Stimulated activated CD4-positive, alpha-beta T cell treated with anti-CD3 and anti-CD28 coated beads, TNF-alpha, amount 100 ng/mL, for 4 hours (primary cell): ENCODE measurements around the gene LGR5.

Experiments used
- DNase-seq, 3 experiments: peaks; one replicate each; pipeline ENCODE4 v3.0.0-alpha.2; 2020; ENCODE audit warnings: low read depth in 3 of 3

LGR5 gene

DNA sequence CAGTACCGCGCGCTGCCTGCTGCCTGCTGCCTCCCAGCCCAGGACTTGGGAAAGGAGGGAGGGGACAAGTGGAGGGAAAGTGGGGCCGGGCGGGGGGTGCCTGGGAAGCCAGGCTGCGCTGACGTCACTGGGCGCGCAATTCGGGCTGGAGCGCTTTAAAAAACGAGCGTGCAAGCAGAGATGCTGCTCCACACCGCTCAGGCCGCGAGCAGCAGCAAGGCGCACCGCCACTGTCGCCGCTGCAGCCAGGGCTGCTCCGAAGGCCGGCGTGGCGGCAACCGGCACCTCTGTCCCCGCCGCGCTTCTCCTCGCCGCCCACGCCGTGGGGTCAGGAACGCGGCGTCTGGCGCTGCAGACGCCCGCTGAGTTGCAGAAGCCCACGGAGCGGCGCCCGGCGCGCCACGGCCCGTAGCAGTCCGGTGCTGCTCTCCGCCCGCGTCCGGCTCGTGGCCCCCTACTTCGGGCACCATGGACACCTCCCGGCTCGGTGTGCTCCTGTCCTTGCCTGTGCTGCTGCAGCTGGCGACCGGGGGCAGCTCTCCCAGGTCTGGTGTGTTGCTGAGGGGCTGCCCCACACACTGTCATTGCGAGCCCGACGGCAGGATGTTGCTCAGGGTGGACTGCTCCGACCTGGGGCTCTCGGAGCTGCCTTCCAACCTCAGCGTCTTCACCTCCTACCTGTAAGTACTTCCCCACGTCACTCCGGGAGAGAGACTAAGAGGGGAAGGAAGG lies at the start of gene LGR5:
TSS of gene LGR5 (plus strand) at position 186 of the 732 bp plus-strand sequence. CDS start at position 469, 283 bp downstream.
- no peak for DNase-seq

GRCh38 chr12:71392521-71393145 lies 47.0 kb upstream of the LGR5 start:
- DNase-seq, result no peak

- no peak for DNase-seq
Observed at GRCh38 chr12:71393625-71394024, 46.0 kb upstream of the LGR5 start.

GRCh38 chr12:71397433-71397954 lies 42.1 kb upstream of the LGR5 start:
- no peak for DNase-seq

DNA sequence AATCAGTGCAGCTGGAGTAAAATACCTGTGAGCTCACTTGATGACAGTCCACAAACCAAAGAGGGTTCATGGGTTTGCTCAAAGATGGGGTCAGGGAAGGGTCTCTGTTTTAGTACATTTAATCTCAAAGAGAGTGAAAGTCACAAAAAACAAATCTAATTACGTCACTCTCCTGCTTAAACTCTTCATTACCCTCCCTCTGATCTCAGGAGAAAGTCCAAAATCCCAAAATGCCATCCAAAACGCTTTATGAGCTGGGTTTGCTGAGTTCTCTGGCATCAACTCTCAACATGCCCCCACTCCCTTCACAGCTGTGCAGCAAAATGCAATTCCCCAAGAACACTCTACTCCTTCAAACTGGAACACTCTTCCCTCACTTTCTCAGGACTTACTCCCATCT lies 40.4 kb upstream of the LGR5 start:
- DNase-seq, result no peak

GRCh38 chr12:71400481-71400880 lies 39.1 kb upstream of the LGR5 start:
- no peak for DNase-seq

DNA sequence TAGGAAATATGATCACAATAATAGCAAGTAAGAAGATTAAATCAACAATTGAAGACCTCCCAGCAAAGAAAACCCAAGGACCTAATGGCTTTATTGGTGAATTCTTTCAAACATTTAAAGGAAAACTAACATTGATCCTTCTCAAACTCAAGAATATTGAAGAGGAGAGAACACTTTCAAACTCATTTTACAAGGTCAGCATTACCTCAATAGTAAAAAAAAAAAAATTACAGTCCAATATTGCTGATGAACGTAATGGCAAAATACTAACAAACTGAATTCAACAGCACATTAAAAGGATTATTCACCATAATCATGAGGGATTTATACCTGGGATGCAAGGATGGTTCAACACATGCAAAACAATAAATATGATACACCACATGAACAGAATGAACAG lies 33.7 kb upstream of the LGR5 start:
- DNase-seq, result no peak

- DNase-seq, result no peak
Observed at GRCh38 chr12:71407732-71408131, 31.9 kb upstream of the LGR5 start.

GRCh38 chr12:71410844-71411243 lies 28.8 kb upstream of the LGR5 start:
- DNase-seq, result no peak

- no peak for DNase-seq
Observed at GRCh38 chr12:71411635-71412034, 28.0 kb upstream of the LGR5 start.

- no peak for DNase-seq
Observed at GRCh38 chr12:71415336-71416231, 24.0 kb upstream of the LGR5 start.

DNA sequence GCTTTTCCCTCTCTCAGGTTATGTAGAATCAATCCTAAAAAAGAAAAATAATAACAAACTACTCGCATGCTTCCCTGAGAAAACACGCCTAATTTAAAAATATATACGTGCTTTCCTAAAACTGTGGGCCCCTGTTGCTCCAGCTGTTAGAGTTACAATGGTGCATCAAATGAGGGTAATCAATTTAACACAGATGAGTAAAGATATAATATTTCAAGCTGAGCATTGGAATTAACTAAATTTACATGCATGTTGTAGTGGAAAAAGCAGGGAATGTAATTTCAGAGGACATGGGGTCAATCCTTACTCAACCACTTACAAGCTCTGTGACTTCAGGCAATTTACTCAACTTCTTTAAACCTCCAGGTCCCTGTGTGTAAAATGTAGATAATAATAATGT lies 22.4 kb upstream of the LGR5 start:
- DNase-seq, result no peak

GRCh38 chr12:71420775-71421406 lies 18.7 kb upstream of the LGR5 start:
- no peak for DNase-seq

- DNase-seq, result no peak
Observed at GRCh38 chr12:71425568-71426299, 13.9 kb upstream of the LGR5 start.

GRCh38 chr12:71426300-71427047 lies 13.1 kb upstream of the LGR5 start:
- DNase-seq, result no peak

DNA sequence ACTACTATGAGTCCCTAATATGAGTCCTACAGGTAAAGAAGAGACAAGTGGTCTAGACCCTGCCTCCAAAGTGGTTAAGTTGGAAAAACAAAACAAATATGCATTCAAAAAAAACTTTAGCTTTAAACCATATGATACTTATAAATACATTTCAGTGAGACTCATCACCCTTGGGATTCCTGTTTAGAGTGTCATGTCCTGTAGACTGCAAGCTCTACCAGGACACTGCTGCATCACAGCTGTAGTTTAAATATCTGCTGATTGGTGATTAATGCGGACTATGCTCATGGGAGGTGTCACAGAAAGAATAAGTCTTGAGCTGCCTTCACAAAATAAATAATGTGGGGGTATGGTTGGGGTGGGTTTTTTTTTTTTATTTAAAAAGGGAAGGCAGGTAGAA lies 8.8 kb upstream of the LGR5 start:
- no peak for DNase-seq

GRCh38 chr12:71431991-71432390 lies 7.6 kb upstream of the LGR5 start:
- DNase-seq, result no peak

GRCh38 chr12:71432936-71433335 lies 6.7 kb upstream of the LGR5 start:
- DNase-seq, result no peak

DNA sequence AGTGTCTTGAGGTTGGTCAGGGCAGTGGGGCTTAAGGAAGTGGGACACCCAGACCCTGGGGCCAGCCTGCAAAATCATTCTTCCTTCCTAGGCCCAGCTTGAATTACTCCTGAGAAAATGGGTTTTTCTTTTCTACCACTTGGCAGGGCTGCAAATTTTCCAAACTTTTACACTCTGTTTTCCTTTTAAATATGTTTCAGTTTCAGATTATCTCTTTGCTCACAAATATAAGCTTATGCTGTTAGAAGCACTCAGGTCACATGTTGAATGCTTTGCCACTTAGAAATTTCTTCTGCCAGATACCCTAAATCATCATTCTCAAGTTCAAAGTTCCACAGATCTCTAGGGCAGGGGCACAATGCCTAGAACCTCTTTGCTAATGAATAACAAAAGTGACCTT lies 2.9 kb upstream of the LGR5 start:
- DNase-seq, result no peak

DNA sequence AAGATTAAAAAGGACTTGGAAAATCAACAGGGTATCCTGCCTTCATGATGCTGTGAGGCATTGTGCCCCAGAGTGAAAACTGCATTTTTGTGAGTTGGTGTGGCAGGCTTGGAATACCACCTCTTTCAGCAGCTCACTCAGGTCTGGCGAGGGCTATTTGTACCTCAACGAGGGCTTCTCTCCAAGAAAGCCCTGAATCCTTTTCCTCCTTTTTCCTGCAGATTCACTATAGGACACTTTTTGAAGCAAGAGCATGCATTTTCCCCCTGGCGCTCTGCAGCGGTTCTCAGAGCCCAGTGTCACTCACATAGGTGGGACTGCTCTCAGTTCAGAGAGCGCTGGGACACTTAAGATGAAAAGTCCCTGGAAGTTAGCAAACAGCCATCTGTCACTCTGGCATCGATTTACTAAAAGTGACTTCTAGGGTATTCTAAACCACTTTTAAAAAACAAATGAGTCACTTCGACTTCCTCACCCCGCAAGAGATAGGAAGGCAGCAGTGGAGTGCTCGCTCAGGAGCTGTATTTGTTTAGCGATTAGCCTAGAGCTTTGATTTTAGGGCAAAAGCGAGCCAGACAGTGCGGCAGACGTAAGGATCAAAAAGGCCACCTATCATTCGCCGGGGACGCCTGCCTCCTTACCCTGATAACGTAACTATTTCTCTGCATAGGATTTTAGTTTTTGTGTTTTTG lies 782 bp upstream of the LGR5 start:
- no peak for DNase-seq
